RWPE2 (cell line): Measurements from ENCODE around the gene KRABD2.
A peak's percentile ranks its signal among the peaks of the same experiment; 100 is the strongest.

Experiments used
- ATAC-seq: fragments of 200-7000 bp; cut with Tn5 transposase; 3 replicates; pipeline ENCODE4 v1.9.1; 2021; ENCODE audit warnings: low read depth
- DNase-seq: peaks from one replicate; pipeline ENCODE4 v3.0.0-alpha.2; 2020; ENCODE audit warnings: low spot score
- H3K27ac ChIP-seq: fragments of 450-650 bp; 2 replicates; pipeline ENCODE4 v1.5.1; 2017; ENCODE audit warnings: mild to moderate bottlenecking; ENCODE audit not compliant: poor library complexity, severe bottlenecking
- H3K27me3 ChIP-seq: fragments of 250-450 bp; sonication (Bioruptor Pico); 2 replicates; pipeline ENCODE4 v1.5.1; 2021; ENCODE audit warnings: mild to moderate bottlenecking, moderate library complexity; ENCODE audit not compliant: insufficient read depth, poor library complexity, severe bottlenecking
- H3K36me3 ChIP-seq: fragments of 250-450 bp; sonication (Bioruptor Pico); 2 replicates; pipeline ENCODE4 v1.5.1; 2020; ENCODE audit warnings: low read depth, mild to moderate bottlenecking, moderate library complexity
- H3K4me1 ChIP-seq: fragments of 250-450 bp; sonication (Bioruptor Pico); 2 replicates; pipeline ENCODE4 v1.5.1; 2021; ENCODE audit warnings: mild to moderate bottlenecking, moderate library complexity; ENCODE audit not compliant: insufficient read depth, poor library complexity, severe bottlenecking
- H3K4me3 ChIP-seq: fragments of 250-450 bp; sonication (Bioruptor Pico); 2 replicates; pipeline ENCODE4 v1.5.1; 2021; ENCODE audit warnings: mild to moderate bottlenecking, moderate library complexity; ENCODE audit not compliant: severe bottlenecking
- H3K9me3 ChIP-seq: fragments of 250-450 bp; sonication (Bioruptor Pico); 2 replicates; pipeline ENCODE4 v1.5.1; 2021; ENCODE audit warnings: mild to moderate bottlenecking, moderate library complexity; ENCODE audit not compliant: severe bottlenecking
- TF ChIP-seq, protein P1 (sequence below): fragments of 450-650 bp; IDR thresholded peaks from one replicate; pipeline ENCODE4 v1.5.1; 2017; ENCODE audit warnings: mild to moderate bottlenecking, moderate library complexity; ENCODE audit not compliant: poor library complexity, severe bottlenecking

Gene KRABD2

DNA sequence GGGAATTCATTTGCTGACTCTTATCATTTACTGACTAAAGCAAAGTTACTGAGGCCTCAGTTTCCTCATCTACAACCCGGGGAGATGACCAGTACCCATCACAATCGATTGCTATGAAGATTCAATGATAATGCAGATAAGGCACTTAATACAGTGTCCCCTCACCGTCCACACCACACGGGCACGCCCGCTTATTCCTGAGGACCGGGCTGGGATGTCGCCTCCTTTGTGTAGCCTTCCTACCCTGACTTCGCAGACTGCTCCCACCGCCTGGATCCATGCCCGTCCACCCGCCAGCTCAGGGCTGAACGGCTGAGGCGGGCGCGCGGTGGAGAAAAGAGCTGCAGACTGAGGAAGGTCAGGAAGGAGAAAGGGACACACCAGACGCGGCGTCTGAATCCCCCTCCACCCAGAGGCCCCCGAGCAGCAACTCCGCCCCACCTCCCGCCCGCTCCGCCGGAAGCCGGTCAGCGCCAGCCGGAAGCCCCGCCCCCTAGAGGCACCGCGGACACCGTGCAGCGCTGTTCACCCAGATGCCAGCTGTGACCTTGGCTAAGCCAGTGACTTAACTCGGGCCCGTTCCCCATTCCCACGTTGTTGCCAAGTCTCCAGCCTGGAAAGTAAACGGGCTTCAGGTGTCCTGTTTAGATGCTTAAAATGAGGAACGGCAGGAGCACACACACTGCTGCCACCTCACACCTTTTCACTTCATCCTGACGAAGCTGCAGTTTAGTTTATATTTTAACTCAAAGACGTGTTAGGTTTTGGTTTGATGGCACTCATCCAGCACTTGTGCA lies at the start of gene KRABD2:
Gene KRABD2 (minus strand): TSS at position 434 of the 797 bp plus-strand sequence.
- TF ChIP-seq, protein P1, sequence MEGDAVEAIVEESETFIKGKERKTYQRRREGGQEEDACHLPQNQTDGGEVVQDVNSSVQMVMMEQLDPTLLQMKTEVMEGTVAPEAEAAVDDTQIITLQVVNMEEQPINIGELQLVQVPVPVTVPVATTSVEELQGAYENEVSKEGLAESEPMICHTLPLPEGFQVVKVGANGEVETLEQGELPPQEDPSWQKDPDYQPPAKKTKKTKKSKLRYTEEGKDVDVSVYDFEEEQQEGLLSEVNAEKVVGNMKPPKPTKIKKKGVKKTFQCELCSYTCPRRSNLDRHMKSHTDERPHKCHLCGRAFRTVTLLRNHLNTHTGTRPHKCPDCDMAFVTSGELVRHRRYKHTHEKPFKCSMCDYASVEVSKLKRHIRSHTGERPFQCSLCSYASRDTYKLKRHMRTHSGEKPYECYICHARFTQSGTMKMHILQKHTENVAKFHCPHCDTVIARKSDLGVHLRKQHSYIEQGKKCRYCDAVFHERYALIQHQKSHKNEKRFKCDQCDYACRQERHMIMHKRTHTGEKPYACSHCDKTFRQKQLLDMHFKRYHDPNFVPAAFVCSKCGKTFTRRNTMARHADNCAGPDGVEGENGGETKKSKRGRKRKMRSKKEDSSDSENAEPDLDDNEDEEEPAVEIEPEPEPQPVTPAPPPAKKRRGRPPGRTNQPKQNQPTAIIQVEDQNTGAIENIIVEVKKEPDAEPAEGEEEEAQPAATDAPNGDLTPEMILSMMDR: peak; percentile 52
- H3K4me3 ChIP-seq: peak within 1 kb of the TSS; percentile 44
- H3K27ac ChIP-seq: peak within 1 kb of the TSS; percentile 89
- peaks cover 47% of the 10 kb centered on the region for H3K36me3 ChIP-seq
- H3K9me3 ChIP-seq: no peaks in the 10 kb centered on the region
- peak; percentile 93 for ATAC-seq
- peak; percentile 94 for DNase-seq
- H3K4me1 ChIP-seq: peaks cover 9% of the 10 kb centered on the region
- no peaks in the 10 kb centered on the region for H3K27me3 ChIP-seq

DNA sequence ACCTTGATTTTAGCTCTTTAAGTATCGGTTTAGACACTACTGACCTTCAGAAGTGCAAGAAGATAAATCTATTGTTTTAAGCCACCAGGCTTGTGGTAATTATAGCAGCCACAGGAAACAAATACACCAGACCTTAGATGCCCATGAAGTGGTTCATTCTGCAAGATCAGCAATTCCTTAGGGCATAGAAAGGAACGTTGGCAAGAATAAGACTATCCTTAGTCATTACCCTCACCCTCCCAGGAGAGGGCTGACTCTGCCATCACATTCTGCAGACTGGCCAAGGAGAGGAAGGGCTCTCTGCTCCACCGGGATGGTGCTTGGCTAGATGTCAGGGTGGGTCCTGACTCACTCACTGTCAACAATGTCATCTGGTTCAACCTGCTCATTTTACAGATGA lies 45.1 kb upstream of the KRABD2 start:
- TF ChIP-seq, protein P1: no peak
- Histone ChIP-seq H3K9me3 (no peaks in the 10 kb centered on the region), H3K27ac (no peak overlapping the region), H3K4me3 (no peak overlapping the region), H3K4me1 (no peaks in the 10 kb centered on the region), H3K27me3 (no peaks in the 10 kb centered on the region), H3K36me3 (no peaks in the 10 kb centered on the region)
- ATAC-seq (peak; percentile 46; the same call in 1 of the 3 replicates), DNase-seq (no peak)

DNA sequence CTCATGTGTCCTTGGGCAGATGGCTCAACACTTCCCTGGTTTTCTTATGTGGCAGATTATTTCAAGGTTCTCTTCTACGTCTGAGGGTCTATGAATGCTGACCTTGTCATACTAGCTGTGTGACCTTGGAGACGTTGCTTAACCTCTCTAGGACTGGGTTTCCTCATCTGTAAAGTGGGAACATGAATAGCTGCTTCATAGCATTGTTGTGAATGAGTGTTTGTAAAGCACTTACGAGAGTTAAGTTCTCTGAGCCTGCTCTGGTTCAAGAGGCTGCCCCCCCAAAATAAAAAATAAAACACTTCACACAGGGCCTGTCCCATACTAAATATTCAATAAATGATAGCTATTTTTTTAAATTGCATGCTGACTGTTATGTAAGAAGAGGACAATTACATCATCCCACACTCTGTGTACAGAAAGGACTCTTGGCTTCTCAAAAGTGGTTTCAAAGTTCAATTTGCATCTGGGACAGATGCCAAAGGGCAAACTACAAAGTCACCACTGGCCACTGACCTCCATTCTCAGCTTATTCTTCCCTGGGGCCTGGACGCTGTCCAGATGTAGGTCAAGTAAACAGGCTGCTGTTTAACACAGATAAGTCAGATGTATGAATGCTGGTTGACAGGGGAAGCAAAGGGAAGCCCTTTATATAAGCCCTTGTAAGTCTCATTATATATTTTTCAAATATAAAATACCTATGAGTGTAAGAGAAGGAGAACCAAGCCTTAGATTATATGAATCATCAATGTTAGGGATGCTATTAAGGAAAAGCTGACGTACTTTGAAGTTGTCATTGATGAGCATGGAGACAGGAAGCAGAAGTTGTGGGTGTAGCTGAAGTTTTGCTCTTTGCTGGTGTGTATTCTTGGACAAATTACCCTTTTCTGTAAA lies 43.8 kb upstream of the KRABD2 start:
- ATAC-seq (0 out of 3 replicates have a peak, but pooled peaks have one; percentile 17), DNase-seq (no peak)
- Histone ChIP-seq H3K9me3 (no peaks in the 10 kb centered on the region), H3K36me3 (no peaks in the 10 kb centered on the region), H3K27me3 (no peaks in the 10 kb centered on the region), H3K27ac (no peak overlapping the region), H3K4me3 (no peak overlapping the region), H3K4me1 (no peaks in the 10 kb centered on the region)
- TF ChIP-seq, protein P1: no peak

DNA sequence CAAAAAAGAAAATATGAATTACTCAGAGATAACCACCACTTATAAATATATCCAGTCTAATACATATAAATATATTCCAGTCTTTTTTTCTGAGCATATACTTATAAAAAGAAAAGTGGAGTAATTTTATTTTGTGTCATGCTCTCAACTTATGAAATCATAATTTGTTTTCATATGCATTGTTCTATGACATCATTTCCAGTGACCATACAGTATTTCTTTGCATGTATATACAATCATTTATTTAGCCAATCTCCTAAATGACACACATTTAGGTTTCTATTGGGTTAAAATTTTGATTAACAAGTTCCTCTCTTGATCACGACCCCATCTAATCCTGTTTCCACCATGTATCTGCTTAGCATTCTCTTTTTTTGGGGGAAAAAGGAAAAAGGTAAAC lies 42.8 kb upstream of the KRABD2 start:
- Histone ChIP-seq H3K4me1 (no peaks in the 10 kb centered on the region), H3K9me3 (no peaks in the 10 kb centered on the region), H3K27me3 (no peaks in the 10 kb centered on the region), H3K36me3 (no peaks in the 10 kb centered on the region), H3K27ac (no peak overlapping the region), H3K4me3 (no peak overlapping the region)
- ATAC-seq (no peak), DNase-seq (no peak)
- TF ChIP-seq, protein P1: no peak
